GM23338 (cell line): Measurements from ENCODE around the gene UBA3. TPM values are rescaled to one million over a fixed set of nuclear protein-coding genes. Genes with fewer than 3 reads are reported as not detected.
A peak's percentile ranks its signal among the peaks of the same experiment; 100 is the strongest.

ENCODE experiments used
- ATAC-seq: fragments of 200-7000 bp; cut with Tn5 transposase; 3 replicates; pipeline ENCODE4 v1.9.1; 2020
- DNase-seq: peaks from one replicate; pipeline ENCODE4 v3.0.0-alpha.2; 2015; ENCODE audit warnings: low spot score
- H2AFZ ChIP-seq: fragments of 200-600 bp; sonication (generic); 2 replicates; pipeline ENCODE4 v1.8.0; 2016; ENCODE audit warnings: antibody characterized with exemption, mild to moderate bottlenecking, moderate library complexity
- H3F3A ChIP-seq: fragments of 200-600 bp; sonication (generic); replicated peaks from 2 replicates; pipeline ENCODE4 v1.8.0; 2017; ENCODE audit warnings: antibody characterized with exemption, mixed run types, low read depth
- H3K27ac ChIP-seq: fragments of 200-600 bp; sonication (generic); 2 replicates; pipeline ENCODE4 v1.6.1; 2016; ENCODE audit warnings: low read depth
- H3K27me3 ChIP-seq: fragments of 200-600 bp; sonication (generic); 2 replicates; pipeline ENCODE4 v1.8.0; 2016; ENCODE audit warnings: mild to moderate bottlenecking, mixed run types, moderate library complexity; ENCODE audit not compliant: insufficient read depth
- H3K36me3 ChIP-seq: fragments of 200-600 bp; sonication (generic); 2 replicates; pipeline ENCODE4 v1.8.0; 2016; ENCODE audit warnings: mild to moderate bottlenecking; ENCODE audit not compliant: insufficient read depth
- H3K4me1 ChIP-seq: fragments of 200-600 bp; sonication (generic); 2 replicates; pipeline ENCODE4 v1.8.0; 2016; ENCODE audit warnings: mild to moderate bottlenecking, moderate library complexity; ENCODE audit not compliant: insufficient read depth
- H3K4me2 ChIP-seq: fragments of 200-600 bp; sonication (generic); 2 replicates; pipeline ENCODE4 v1.7.1; 2017; ENCODE audit warnings: mixed run types
- H3K4me3 ChIP-seq: fragments of 200-600 bp; sonication (generic); 2 replicates; pipeline ENCODE4 v1.6.1; 2016; ENCODE audit warnings: mixed run types
- H3K79me2 ChIP-seq: fragments of 200-600 bp; sonication (generic); replicated peaks from 2 replicates; pipeline ENCODE4 v1.8.0; 2017; ENCODE audit warnings: mild to moderate bottlenecking; ENCODE audit not compliant: insufficient read depth
- H3K9me2 ChIP-seq: fragments of 200-600 bp; sonication (generic); 2 replicates; pipeline ENCODE4 v1.8.0; 2017; ENCODE audit not compliant: insufficient read depth
- H4K20me1 ChIP-seq: fragments of 200-600 bp; sonication (generic); replicated peaks from 2 replicates; pipeline ENCODE4 v1.8.0; 2017; ENCODE audit warnings: mild to moderate bottlenecking; ENCODE audit not compliant: insufficient read depth
- H3K27ac Mint-ChIP-seq: 2 replicates; pipeline ENCODE4 v1.8.0; 2020; ENCODE audit warnings: inconsistent platforms, mild to moderate bottlenecking, moderate library complexity, mixed read lengths
- H3K27me3 Mint-ChIP-seq: 3 replicates; pipeline ENCODE4 v1.8.0; 2022; ENCODE audit warnings: low read depth, mild to moderate bottlenecking, moderate library complexity, mixed read lengths, inconsistent platforms; ENCODE audit not compliant: insufficient read depth, poor library complexity
- H3K36me3 Mint-ChIP-seq: 3 replicates; pipeline ENCODE4 v1.8.0; 2021; ENCODE audit warnings: low read depth, mild to moderate bottlenecking, inconsistent platforms, moderate library complexity, mixed read lengths
- H3K4me1 Mint-ChIP-seq: 3 replicates; pipeline ENCODE4 v1.8.0; 2020; ENCODE audit warnings: mild to moderate bottlenecking, inconsistent platforms, mixed read lengths
- H3K4me3 Mint-ChIP-seq: 3 replicates; pipeline ENCODE4 v1.8.0; 2021; ENCODE audit warnings: moderate library complexity, mild to moderate bottlenecking, inconsistent platforms, mixed read lengths
- H3K9me3 Mint-ChIP-seq: 3 replicates; pipeline ENCODE4 v1.8.0; 2020; ENCODE audit warnings: moderate library complexity, mild to moderate bottlenecking, inconsistent platforms, mixed read lengths
- CREB1 ChIP-seq: fragments of 250-450 bp; sonication (Bioruptor Pico); IDR thresholded peaks from 2 replicates; pipeline ENCODE4 v1.5.0; 2020; ENCODE audit warnings: low read depth, mild to moderate bottlenecking, moderate library complexity
- CTCF ChIP-seq, 2 experiments: fragments of 200-600 bp in 1 of 2; sonication (generic) in 1 of 2; conservative IDR thresholded peaks; 2 replicates each; pipeline versions ENCODE4 v1.5.1 to v1.6.1; 2016 to 2017; ENCODE audit warnings: antibody characterized with exemption in 2 of 2, low read depth in 2 of 2, mild to moderate bottlenecking in 2 of 2, moderate library complexity in 1 of 2
- EZH2 ChIP-seq: fragments of 200-600 bp; sonication (generic); IDR thresholded peaks from one replicate; pipeline ENCODE4 v1.8.0; 2017; ENCODE audit warnings: antibody characterized with exemption, mild to moderate bottlenecking, low read depth; ENCODE audit not compliant: unreplicated experiment
- EZH2phosphoT487 ChIP-seq: fragments of 200-600 bp; sonication (generic); IDR thresholded peaks from one replicate; pipeline ENCODE4 v1.8.1; 2018; ENCODE audit warnings: antibody characterized with exemption; ENCODE audit not compliant: unreplicated experiment
- JUNB ChIP-seq: IDR thresholded peaks from one replicate; pipeline ENCODE4 v1.6.1; 2016; ENCODE audit warnings: antibody characterized with exemption; ENCODE audit not compliant: unreplicated experiment
- NANOG ChIP-seq: IDR thresholded peaks from 2 replicates; pipeline ENCODE4 v1.6.1; 2016; ENCODE audit warnings: antibody characterized with exemption, borderline replicate concordance
- POLR2AphosphoS5 ChIP-seq: IDR thresholded peaks from 2 replicates; pipeline ENCODE4 v1.6.1; 2016; ENCODE audit warnings: antibody characterized with exemption, low read depth
- REST ChIP-seq: IDR thresholded peaks from one replicate; pipeline ENCODE4 v1.6.1; 2018; ENCODE audit warnings: antibody characterized with exemption; ENCODE audit not compliant: unreplicated experiment
- STAT1 ChIP-seq: IDR thresholded peaks from one replicate; pipeline ENCODE4 v1.6.1; 2016; ENCODE audit warnings: antibody characterized with exemption; ENCODE audit not compliant: unreplicated experiment
- ZNF114 ChIP-seq: fragments of 250-450 bp; sonication (Bioruptor Pico); IDR thresholded peaks from 2 replicates; pipeline ENCODE4 v1.5.0; 2020; ENCODE audit warnings: mild to moderate bottlenecking, moderate library complexity
- ZNF331 ChIP-seq: fragments of 250-450 bp; sonication (Bioruptor Pico); IDR thresholded peaks from 2 replicates; pipeline ENCODE4 v1.5.0; 2020; ENCODE audit warnings: low read depth, mild to moderate bottlenecking, moderate library complexity
- polyA plus RNA-seq: library from polyadenylated mRNA; unstranded; fragments of >200 nt; fragmentation: Nextera tagmentation; extraction: Ambion mirVana; gene quantifications from 2 replicates; pipeline ENCODE4 v1.2.1, GENCODE V29; 2016
- total RNA-seq: library from RNA; depleted of rRNA; stranded (reverse); fragments of >200 nt; shearing (Covaris generic); gene quantifications from 2 replicates; pipeline ENCODE4 v1.2.3, GENCODE V29; 2014
- TF ChIP-seq, protein P1 (sequence below): IDR thresholded peaks from 2 replicates; pipeline ENCODE4 v1.6.1; 2016; ENCODE audit warnings: antibody characterized with exemption
- TF ChIP-seq, protein P2 (sequence below): fragments of 250-450 bp; sonication (Bioruptor Pico); IDR thresholded peaks from 2 replicates; pipeline ENCODE4 v1.5.0; 2020; ENCODE audit warnings: mild to moderate bottlenecking, moderate library complexity

The UBA3 gene
- total and polyA plus RNA-seq, 2 experiments from 2014 or later = 53.2 to 85.3 TPM

DNA sequence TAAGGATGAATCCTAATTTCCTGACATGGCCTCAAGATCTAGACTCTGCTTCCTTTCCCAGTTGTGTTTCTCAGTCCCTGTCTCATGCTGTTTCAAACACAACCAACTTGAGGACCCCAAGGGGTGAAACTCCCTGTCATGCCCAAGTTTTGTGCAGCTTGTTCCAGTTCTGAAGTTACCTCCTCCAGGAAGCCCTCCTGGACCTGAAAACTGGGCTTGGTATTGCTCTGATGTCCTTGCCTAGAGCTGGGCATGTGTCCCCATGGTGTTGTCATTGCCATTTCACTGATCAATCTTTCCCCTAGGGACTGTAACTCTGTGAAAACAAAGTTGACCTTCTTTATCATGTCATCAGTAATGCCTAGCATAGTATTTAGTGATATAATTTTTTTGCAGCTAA is 48.3 kb upstream of the UBA3 start:
- Mint-ChIP-seq H3K9me3 (no peaks in the 10 kb centered on the region), H3K4me1 (peaks cover 5% of the 10 kb centered on the region; the same call in 1 of the 3 replicates), H3K27me3 (peaks cover 5% of the 10 kb centered on the region), H3K36me3 (no peaks in the 10 kb centered on the region), H3K27ac (no peak overlapping the region), H3K4me3 (no peak overlapping the region)
- Histone ChIP-seq H3K4me2 (no peak overlapping the region), H2AFZ (0 out of 2 replicates have a peak overlapping the region, but pooled peaks have one; percentile 20), H3K9me2 (no peaks in the 10 kb centered on the region), H4K20me1 (no peaks in the 10 kb centered on the region), H3K79me2 (no peaks in the 10 kb centered on the region), H3K27ac (no peak overlapping the region), H3K4me1 (peaks cover 3% of the 10 kb centered on the region; the same call in 1 of the 2 replicates), H3K4me3 (no peak overlapping the region), H3K27me3 (no peaks in the 10 kb centered on the region), H3F3A (no peaks in the 10 kb centered on the region), H3K36me3 (no peaks in the 10 kb centered on the region)
- ATAC-seq (no peak), DNase-seq (no peak)
- TF ChIP-seq, protein P1, sequence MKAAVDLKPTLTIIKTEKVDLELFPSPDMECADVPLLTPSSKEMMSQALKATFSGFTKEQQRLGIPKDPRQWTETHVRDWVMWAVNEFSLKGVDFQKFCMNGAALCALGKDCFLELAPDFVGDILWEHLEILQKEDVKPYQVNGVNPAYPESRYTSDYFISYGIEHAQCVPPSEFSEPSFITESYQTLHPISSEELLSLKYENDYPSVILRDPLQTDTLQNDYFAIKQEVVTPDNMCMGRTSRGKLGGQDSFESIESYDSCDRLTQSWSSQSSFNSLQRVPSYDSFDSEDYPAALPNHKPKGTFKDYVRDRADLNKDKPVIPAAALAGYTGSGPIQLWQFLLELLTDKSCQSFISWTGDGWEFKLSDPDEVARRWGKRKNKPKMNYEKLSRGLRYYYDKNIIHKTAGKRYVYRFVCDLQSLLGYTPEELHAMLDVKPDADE = no peak
- TF ChIP-seq ZNF331 (CRISPR knock-in tag) = no peak
- no peak for TF ChIP-seq CTCF (conservative IDR thresholded peaks at IDR 0.05; ENCODE audit: low read depth in 2 of 2)
- TF ChIP-seq, protein P2, sequence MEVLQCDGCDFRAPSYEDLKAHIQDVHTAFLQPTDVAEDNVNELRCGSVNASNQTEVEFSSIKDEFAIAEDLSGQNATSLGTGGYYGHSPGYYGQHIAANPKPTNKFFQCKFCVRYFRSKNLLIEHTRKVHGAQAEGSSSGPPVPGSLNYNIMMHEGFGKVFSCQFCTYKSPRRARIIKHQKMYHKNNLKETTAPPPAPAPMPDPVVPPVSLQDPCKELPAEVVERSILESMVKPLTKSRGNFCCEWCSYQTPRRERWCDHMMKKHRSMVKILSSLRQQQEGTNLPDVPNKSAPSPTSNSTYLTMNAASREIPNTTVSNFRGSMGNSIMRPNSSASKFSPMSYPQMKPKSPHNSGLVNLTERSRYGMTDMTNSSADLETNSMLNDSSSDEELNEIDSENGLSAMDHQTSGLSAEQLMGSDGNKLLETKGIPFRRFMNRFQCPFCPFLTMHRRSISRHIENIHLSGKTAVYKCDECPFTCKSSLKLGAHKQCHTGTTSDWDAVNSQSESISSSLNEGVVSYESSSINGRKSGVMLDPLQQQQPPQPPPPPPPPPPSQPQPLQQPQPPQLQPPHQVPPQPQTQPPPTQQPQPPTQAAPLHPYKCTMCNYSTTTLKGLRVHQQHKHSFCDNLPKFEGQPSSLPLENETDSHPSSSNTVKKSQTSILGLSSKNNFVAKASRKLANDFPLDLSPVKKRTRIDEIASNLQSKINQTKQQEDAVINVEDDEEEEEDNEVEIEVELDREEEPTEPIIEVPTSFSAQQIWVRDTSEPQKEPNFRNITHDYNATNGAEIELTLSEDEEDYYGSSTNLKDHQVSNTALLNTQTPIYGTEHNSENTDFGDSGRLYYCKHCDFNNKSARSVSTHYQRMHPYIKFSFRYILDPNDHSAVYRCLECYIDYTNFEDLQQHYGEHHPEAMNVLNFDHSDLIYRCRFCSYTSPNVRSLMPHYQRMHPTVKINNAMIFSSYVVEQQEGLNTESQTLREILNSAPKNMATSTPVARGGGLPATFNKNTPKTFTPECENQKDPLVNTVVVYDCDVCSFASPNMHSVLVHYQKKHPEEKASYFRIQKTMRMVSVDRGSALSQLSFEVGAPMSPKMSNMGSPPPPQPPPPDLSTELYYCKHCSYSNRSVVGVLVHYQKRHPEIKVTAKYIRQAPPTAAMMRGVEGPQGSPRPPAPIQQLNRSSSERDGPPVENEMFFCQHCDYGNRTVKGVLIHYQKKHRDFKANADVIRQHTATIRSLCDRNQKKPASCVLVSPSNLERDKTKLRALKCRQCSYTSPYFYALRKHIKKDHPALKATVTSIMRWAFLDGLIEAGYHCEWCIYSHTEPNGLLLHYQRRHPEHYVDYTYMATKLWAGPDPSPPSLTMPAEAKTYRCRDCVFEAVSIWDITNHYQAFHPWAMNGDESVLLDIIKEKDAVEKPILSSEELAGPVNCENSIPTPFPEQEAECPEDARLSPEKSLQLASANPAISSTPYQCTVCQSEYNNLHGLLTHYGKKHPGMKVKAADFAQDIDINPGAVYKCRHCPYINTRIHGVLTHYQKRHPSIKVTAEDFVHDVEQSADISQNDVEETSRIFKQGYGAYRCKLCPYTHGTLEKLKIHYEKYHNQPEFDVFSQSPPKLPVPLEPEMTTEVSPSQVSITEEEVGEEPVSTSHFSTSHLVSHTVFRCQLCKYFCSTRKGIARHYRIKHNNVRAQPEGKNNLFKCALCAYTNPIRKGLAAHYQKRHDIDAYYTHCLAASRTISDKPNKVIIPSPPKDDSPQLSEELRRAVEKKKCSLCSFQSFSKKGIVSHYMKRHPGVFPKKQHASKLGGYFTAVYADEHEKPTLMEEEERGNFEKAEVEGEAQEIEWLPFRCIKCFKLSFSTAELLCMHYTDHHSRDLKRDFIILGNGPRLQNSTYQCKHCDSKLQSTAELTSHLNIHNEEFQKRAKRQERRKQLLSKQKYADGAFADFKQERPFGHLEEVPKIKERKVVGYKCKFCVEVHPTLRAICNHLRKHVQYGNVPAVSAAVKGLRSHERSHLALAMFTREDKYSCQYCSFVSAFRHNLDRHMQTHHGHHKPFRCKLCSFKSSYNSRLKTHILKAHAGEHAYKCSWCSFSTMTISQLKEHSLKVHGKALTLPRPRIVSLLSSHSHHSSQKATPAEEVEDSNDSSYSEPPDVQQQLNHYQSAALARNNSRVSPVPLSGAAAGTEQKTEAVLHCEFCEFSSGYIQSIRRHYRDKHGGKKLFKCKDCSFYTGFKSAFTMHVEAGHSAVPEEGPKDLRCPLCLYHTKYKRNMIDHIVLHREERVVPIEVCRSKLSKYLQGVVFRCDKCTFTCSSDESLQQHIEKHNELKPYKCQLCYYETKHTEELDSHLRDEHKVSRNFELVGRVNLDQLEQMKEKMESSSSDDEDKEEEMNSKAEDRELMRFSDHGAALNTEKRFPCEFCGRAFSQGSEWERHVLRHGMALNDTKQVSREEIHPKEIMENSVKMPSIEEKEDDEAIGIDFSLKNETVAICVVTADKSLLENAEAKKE (CRISPR knock-in tag) = no peak
- TF ChIP-seq ZNF114 (CRISPR knock-in tag) = no peak
- no peak for TF ChIP-seq REST
- no peak for TF ChIP-seq NANOG
- TF ChIP-seq EZH2phosphoT487 = no peak
- TF ChIP-seq POLR2AphosphoS5 = no peak
- TF ChIP-seq CREB1 (CRISPR knock-in tag) = no peak
- no peak for TF ChIP-seq EZH2
- no peak for TF ChIP-seq STAT1
- no peak for TF ChIP-seq JUNB
